Fibroblast of villous mesenchyme (primary cell): ENCODE measurements around the gene ABR. TPM values are rescaled to one million over a fixed set of nuclear protein-coding genes. Genes with fewer than 3 reads are reported as not detected.

Experiments
- DNase-seq: peaks from one replicate; pipeline ENCODE4 v3.0.0-alpha.2; 2010; ENCODE audit warnings: low read depth
- H3K4me3 ChIP-seq: 2 replicates; pipeline ENCODE4 v1.5.1; 2011; ENCODE audit warnings: low read depth, mild to moderate bottlenecking, low read length
- total RNA-seq: library from RNA; depleted of rRNA; stranded (reverse); fragments of >200 nt; gene quantifications from 2 replicates; pipeline ENCODE4 v1.2.3, GENCODE V29; 2012
- TF ChIP-seq, protein P1 (sequence below): IDR thresholded peaks from 2 replicates; pipeline ENCODE4 v1.5.1; 2012; ENCODE audit warnings: low read depth, mild to moderate bottlenecking, low read length; ENCODE audit not compliant: insufficient read depth

Gene ABR
- total RNA-seq, 1 donor = 51.8 TPM

DNA sequence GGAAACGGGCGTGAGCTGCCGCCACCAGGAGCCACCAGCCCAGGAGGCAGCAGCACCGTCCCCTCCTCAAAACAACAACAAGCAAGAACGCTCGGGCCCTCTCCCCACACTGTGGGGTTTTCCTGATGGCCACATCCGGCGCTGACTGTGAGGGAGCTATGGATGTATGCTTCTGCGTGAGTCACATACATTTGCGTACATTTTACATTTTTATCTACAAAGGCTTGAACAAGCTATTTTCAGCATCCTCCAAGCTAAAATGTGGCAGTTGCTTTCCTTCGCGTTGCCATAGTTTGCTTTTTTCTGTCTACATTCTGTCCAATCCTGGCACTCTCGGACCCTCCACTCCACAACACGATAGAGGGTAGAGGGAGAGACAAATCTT, 2.0 kb upstream of the ABR start:
- peak; percentile 47 for DNase-seq
- no peak overlapping the region for H3K4me3 ChIP-seq
- TF ChIP-seq, protein P1, sequence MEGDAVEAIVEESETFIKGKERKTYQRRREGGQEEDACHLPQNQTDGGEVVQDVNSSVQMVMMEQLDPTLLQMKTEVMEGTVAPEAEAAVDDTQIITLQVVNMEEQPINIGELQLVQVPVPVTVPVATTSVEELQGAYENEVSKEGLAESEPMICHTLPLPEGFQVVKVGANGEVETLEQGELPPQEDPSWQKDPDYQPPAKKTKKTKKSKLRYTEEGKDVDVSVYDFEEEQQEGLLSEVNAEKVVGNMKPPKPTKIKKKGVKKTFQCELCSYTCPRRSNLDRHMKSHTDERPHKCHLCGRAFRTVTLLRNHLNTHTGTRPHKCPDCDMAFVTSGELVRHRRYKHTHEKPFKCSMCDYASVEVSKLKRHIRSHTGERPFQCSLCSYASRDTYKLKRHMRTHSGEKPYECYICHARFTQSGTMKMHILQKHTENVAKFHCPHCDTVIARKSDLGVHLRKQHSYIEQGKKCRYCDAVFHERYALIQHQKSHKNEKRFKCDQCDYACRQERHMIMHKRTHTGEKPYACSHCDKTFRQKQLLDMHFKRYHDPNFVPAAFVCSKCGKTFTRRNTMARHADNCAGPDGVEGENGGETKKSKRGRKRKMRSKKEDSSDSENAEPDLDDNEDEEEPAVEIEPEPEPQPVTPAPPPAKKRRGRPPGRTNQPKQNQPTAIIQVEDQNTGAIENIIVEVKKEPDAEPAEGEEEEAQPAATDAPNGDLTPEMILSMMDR = no peak

DNA sequence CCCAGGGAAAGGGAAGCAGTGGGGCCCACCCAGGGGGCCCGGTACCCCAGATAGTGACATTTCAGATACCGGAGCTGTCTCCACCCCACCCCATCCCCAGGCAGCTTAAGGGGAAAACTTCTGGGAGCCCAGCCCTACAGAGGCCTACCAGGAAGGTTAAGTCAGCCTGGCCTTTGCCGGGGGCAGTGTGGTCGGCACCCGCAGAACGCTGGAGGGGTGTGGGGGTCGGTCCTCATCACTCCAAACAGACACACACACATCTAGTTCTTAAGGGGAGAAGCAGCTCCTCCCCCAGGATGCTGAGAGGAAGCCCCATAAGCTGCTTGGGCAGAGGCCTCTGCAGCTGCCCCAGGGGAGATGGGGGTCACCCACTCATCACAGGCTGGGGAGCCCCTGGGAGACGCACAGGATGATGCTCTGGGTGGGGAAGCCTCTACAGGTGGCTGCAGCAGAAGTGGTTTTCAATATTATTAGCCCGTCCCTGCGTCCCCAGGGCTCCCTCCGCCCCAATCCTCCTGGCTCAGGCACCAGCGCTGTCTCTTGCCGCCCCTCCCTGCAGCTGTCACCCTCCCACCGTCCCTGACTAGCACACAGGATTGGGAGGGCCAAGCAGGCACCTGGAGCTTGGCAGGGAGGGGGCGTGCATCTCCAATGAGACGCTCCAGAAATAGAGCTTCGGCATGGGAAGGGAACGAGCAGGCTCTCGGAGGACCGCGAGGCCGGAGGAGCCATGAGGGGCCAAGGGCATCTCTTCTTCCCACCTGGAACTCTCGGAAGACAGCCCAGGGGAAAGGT, 1.4 kb upstream of the ABR start:
- no peak overlapping the region for H3K4me3 ChIP-seq
- TF ChIP-seq, protein P1 = no peak
- no peak for DNase-seq

DNA sequence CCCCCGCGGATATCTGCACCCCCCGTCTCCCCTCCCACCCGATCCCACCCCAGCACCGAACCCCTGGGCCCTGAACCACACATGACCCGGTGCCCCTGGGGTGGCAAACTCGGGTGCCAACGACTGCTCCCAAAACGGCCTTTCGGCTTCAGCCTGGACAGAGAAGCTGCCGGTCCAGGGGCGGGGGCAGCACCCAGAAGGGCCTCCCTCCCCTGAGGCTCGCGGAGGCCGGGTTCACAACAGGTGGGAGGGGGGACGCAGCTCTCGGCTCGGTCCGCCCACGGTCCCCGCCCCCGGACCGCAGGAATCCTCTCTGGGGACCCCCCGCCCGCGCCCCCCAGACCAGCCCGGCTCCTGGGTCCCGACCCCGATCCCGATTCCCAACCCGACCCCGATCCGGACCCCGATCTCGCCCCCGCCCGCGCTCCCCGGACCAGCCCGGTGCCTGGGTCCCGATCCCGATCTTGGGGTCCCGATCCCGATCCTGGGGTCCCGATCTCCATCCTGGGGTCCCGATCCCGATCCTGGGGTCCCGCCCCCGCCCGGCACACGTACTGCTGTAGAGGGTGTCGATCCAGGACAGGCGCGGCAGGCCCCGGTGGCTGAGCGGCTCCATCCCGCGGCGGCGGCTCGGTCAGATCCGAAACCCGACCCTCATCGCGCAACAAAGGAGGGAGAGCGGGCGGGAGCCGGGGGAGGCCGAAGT, 516 bp downstream of the ABR start:
- H3K4me3 ChIP-seq = peak overlapping the region; percentile 75
- DNase-seq = peak; percentile 39
- TF ChIP-seq, protein P1 = no peak

DNA sequence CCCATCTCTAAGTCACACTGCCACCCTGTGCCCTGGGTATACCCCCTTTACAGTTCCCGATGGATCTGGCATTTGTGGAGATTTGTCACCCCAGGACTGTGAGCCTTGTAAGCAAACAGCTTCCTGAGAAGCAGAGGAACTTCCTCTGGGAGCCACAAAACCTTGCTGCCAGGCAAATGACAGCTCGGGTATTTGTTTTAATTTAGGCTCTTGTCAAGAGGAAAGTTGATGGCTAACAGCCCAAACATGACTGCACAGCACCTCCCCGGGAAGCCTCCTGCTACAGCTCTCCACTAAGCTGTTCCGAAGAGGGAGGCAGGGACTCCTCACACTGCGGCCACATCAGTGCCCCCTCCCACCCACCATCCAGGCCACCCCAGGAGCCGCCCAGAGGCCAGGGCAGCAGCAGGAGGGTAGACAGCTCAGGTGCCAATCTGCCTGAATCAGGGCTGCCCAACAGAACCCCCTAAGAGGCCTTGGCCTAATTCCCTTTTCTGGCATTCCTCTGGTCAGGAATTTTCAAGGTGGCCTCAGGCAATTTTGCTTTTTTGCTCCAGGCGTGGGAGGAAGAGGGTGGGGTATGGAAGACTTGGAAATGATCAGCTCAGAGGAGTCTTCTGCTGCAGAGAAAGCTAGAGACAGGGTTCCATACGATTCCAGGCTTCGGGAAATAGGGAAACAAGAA, 2.6 kb downstream of the ABR start:
- no peak overlapping the region for H3K4me3 ChIP-seq
- peak; percentile 30 for DNase-seq
- TF ChIP-seq, protein P1 = no peak

DNA sequence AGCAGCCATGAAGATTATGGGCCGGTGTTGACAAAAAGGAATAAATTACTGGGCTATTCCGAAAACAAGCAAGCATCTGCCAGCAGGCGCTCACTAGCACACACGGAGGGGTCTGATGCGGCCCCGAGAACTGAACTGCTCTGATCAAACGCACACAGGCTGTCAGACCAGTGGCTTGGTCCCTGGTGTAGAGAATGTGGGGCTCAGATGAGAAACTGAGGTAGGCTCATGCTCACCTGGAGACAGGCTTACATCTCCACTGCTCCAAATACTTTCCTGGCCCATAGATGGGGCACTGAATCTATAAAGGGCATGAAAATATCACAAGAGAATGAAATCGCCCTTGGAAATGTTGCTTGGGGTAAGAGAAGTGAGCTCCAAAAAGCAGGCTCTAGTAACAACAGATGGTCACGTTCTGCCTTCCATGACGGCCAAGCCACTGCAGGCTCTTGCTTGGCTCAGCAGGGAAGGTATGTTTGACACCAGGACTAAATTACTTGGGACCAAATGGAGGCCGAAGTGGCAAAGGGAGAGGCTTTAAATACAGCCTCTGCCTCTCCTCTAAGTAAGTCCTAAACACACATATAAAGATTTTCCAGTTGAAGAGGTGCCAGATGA, 5.4 kb downstream of the ABR start:
- DNase-seq = no peak
- TF ChIP-seq, protein P1 = no peak
- no peak overlapping the region for H3K4me3 ChIP-seq

DNA sequence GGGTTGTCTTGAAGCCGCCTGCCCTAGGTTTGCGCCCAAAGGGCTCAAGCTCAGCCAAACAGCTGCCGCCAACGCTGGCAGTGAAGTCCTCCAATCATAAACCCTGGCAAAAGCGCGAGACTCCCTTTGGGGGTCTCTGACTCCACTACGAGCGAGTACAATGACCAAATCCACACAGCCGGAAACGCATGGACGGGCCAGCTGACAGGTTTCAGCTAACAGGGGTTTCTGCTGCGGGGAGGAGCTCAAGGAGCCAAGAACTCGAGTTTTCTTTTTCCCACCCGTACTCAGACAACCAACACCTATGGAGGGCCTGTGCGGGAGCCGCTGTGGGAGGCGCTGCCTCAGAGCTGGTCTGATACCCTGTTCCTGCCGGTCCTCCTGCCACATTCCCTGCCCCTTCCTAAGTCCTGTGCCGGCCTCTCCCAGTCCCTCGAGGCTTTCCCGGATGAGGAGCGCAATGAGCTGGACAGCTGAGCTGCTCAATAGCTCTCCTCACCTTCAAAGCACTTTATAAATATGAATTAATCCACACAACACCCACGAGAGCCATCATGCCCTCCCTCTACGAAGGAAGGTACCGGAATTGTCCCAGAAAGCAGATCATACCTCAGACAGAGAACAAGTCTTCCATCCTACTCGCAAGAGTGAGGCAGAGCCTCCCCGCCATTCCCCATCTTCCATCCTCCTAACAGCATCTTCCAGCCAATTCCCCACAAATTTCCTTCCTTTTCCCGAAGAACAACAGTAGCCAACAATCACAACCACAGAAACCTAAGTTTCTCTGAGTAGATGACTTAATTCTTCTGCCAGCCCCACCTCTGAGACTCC, 6.1 kb downstream of the ABR start:
- H3K4me3 ChIP-seq = no peak overlapping the region
- no peak for DNase-seq
- TF ChIP-seq, protein P1 = no peak
